Lower leg skin (tissue), 3 donors: Measurements from ENCODE around the gene GRWD1.

Source experiments
- POLR2A ChIP-seq, 2 donors: fragments of 450-650 bp; IDR thresholded peaks; one replicate each; pipeline ENCODE4 v1.6.1; 2016 to 2017; ENCODE audit warnings: antibody characterized with exemption in 2 of 2, mild to moderate bottlenecking in 1 of 2, moderate library complexity in 1 of 2
- TF ChIP-seq, protein P1 (sequence below), 3 donors: fragments of 450-650 bp; IDR thresholded peaks; one replicate each; pipeline ENCODE4 v1.5.1; 2016; ENCODE audit warnings: antibody characterized with exemption in 3 of 3, mild to moderate bottlenecking in 3 of 3, moderate library complexity in 2 of 3

- TF ChIP-seq, protein P1, sequence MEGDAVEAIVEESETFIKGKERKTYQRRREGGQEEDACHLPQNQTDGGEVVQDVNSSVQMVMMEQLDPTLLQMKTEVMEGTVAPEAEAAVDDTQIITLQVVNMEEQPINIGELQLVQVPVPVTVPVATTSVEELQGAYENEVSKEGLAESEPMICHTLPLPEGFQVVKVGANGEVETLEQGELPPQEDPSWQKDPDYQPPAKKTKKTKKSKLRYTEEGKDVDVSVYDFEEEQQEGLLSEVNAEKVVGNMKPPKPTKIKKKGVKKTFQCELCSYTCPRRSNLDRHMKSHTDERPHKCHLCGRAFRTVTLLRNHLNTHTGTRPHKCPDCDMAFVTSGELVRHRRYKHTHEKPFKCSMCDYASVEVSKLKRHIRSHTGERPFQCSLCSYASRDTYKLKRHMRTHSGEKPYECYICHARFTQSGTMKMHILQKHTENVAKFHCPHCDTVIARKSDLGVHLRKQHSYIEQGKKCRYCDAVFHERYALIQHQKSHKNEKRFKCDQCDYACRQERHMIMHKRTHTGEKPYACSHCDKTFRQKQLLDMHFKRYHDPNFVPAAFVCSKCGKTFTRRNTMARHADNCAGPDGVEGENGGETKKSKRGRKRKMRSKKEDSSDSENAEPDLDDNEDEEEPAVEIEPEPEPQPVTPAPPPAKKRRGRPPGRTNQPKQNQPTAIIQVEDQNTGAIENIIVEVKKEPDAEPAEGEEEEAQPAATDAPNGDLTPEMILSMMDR (IDR thresholded peaks at IDR 0.05): no peak
- TF ChIP-seq POLR2A (IDR thresholded peaks at IDR 0.05): no peak
These were observed 45.4 kb downstream of the GRWD1 start for GRCh38 chr19:48490981-48491792.
